ENCODE results near the gene NOS2.

The NOS2 gene

GRCh38 chr17:27746881-27747280, 53.4 kb downstream of the NOS2 start:
- TF ChIP-seq TAF1 (IDR thresholded peaks at IDR 0.05; ENCODE audit: borderline replicate concordance, insufficient read depth, low read length), result no peak

- TF ChIP-seq REST (IDR thresholded peaks at IDR 0.05; ENCODE audit: insufficient read depth in 1 of 2, low read depth in 2 of 2, low read length in 2 of 2) (no peak), POLR2AphosphoS5 (IDR thresholded peaks at IDR 0.05; ENCODE audit: low read depth, low read length) (no peak), TAF1 (IDR thresholded peaks at IDR 0.05; ENCODE audit: borderline replicate concordance, insufficient read depth, low read length) (no peak), FOXP2 (optimal IDR thresholded peaks at IDR 0.05; ENCODE audit: borderline replicate concordance, extremely low read depth, extremely low read length, insufficient read depth) (no peak), SIN3A (IDR thresholded peaks at IDR 0.05; ENCODE audit: borderline replicate concordance, insufficient read depth, low read length) (no peak)
These were observed 56.9 kb downstream of the NOS2 start for GRCh38 chr17:27743281-27743885.

- TF ChIP-seq TAF1 (IDR thresholded peaks at IDR 0.05; ENCODE audit: borderline replicate concordance, insufficient read depth, low read length), result no peak
- TF ChIP-seq FOXP2 (optimal IDR thresholded peaks at IDR 0.05; ENCODE audit: borderline replicate concordance, extremely low read depth, extremely low read length, insufficient read depth), result no peak
- no peak for TF ChIP-seq SIN3A (IDR thresholded peaks at IDR 0.05; ENCODE audit: borderline replicate concordance, insufficient read depth, low read length)
- no peak for TF ChIP-seq POLR2AphosphoS5 (IDR thresholded peaks at IDR 0.05; ENCODE audit: low read depth, low read length)
- no peak for TF ChIP-seq REST (IDR thresholded peaks at IDR 0.05; ENCODE audit: insufficient read depth in 1 of 2, low read depth in 2 of 2, low read length in 2 of 2)
These were observed 58.3 kb downstream of the NOS2 start for GRCh38 chr17:27741971-27742575.

- TF ChIP-seq FOXP2 (optimal IDR thresholded peaks at IDR 0.05; ENCODE audit: borderline replicate concordance, extremely low read depth, extremely low read length, insufficient read depth) (no peak), TAF1 (IDR thresholded peaks at IDR 0.05; ENCODE audit: borderline replicate concordance, insufficient read depth, low read length) (no peak), SIN3A (IDR thresholded peaks at IDR 0.05; ENCODE audit: borderline replicate concordance, insufficient read depth, low read length) (no peak), POLR2AphosphoS5 (IDR thresholded peaks at IDR 0.05; ENCODE audit: low read depth, low read length) (no peak), REST (IDR thresholded peaks at IDR 0.05; ENCODE audit: insufficient read depth in 1 of 2, low read depth in 2 of 2, low read length in 2 of 2) (no peak)
These were observed 58.9 kb downstream of the NOS2 start for GRCh38 chr17:27741361-27741861.

- TF ChIP-seq REST (IDR thresholded peaks at IDR 0.05; ENCODE audit: insufficient read depth in 1 of 2, low read depth in 2 of 2, low read length in 2 of 2), result no peak
- no peak for TF ChIP-seq SIN3A (IDR thresholded peaks at IDR 0.05; ENCODE audit: borderline replicate concordance, insufficient read depth, low read length)
- TF ChIP-seq TAF1 (IDR thresholded peaks at IDR 0.05; ENCODE audit: borderline replicate concordance, insufficient read depth, low read length), result no peak
- no peak for TF ChIP-seq FOXP2 (optimal IDR thresholded peaks at IDR 0.05; ENCODE audit: borderline replicate concordance, extremely low read depth, extremely low read length, insufficient read depth)
- TF ChIP-seq POLR2AphosphoS5 (IDR thresholded peaks at IDR 0.05; ENCODE audit: low read depth, low read length), result no peak
These were observed 66.6 kb downstream of the NOS2 start for GRCh38 chr17:27733773-27734172.
